GM12801 (cell line): Measurements from ENCODE around the gene DCXR.

Experiments used
- CTCF ChIP-seq: IDR thresholded peaks from one replicate; pipeline ENCODE4 v1.5.1; 2011; ENCODE audit warnings: control low read depth; ENCODE audit not compliant: insufficient read length; ENCODE audit errors: extremely low read depth

DCXR gene

DNA sequence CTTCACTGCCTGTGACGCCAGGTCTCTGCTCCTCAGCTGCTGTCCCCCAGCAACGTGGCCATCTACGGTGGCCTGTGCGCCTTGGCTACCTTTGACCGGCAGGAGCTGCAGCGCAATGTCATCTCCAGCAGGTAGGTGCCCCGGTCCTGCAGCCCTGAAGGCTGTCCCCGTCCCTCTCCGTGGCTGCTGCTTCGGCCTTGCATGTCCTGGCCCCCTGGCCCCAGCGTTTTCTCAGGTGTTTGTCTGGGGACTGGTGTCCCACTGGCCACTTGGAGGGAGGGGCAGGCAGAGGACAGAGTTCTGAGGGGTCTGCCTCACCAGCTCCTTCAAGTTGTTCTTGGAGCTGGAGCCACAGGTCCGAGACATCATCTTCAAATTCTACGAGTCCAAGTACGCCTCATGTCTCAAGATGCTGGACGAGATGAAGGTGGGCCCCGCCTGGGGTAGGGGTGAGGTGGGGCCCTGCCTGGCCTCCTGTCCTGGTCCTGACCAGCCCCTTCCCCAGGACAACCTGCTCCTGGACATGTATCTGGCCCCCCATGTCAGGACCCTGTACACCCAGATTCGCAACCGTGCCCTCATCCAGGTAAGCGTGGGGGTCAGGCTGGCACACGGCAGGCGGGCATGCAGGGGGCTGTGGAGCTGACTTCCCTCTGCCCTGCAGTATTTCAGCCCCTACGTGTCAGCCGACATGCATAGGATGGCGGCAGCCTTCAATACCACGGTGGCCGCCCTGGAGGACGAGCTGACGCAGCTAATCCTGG lies 18.6 kb upstream of the DCXR start:
- no peak for TF ChIP-seq CTCF

DNA sequence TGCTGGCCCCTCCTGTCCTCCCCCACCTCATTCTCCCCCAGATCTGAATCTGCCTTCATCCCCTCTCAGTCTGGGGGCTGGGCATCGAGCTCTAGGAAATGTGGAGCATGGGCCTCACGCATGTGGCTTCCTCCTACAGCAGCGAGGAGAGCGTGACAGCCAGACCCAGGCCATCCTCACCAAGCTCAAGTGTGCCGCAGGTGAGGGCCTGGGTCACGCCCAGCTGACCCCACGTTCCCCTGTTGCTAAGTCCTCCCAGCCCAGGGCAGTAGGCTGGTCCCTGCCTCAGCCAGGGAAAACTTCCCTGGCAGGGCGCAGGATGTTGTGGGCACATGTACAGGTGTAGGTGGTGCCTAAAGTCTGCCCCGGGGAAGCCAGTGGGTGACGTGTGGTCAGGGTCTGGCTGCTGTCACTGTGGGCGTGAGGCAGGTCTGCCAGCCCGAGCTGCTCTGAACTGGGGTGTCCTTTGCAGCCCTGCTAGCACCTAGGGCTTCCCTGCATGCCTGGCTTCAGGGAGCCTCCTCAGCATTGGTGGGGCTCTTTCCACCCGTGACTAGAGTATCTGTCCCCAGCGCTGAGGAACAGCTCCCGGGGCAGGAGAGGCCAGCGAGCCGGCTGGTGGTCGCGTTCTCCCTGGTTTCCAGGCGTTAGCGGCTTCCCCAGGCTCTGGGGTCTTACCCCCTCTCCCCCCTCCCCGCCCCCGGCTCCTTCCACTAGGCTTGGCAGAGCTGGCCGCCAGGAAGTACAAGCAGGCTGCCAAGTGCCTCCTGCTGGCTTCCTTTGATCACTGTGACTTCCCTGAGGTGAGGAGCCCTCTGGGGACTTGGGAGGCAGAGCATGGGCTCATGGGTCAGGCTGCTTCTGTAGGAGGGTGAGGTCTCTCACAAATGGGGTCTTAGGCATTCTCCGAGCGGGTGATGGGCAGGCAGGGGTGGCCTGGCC lies 17.8 kb upstream of the DCXR start:
- TF ChIP-seq CTCF, result no peak

GRCh38 chr17:82054351-82055022 lies 17.0 kb upstream of the DCXR start:
- no peak for TF ChIP-seq CTCF

GRCh38 chr17:82053556-82054263 lies 16.2 kb upstream of the DCXR start:
- no peak for TF ChIP-seq CTCF

DNA sequence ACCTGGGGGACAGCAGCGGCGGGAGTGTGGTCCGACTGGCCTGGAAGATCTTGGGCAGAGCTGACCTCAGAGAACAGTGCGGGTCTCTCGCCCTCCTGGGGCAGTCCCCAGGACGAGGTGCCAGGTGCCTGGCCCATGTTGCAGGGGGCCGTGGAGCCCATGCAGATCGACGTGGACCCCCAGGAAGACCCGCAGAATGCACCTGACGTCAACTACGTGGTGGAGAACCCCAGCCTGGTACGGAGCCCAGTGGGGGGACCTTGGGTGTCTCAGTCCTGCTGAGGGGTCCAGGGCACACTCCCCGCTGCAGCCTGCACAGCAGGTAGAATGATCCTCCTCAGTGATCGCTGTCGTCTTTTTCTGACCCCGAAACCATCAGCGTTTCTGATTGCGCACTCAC lies 15.6 kb upstream of the DCXR start:
- no peak for TF ChIP-seq CTCF

- TF ChIP-seq CTCF, result no peak
Measured at GRCh38 chr17:82052638-82053059, 15.2 kb upstream of the DCXR start.
